Lung (tissue), 12 donors: ENCODE results near the gene GSDME. TPM values are rescaled to one million over a fixed set of nuclear protein-coding genes. Genes with fewer than 3 reads are reported as not detected.

Experiments
- ATAC-seq: fragments of 200-7000 bp; cut with Tn5 transposase; one replicate; pipeline ENCODE4 v1.9.1; 2020; ENCODE audit warnings: moderate number of reproducible peaks; ENCODE audit not compliant: insufficient read depth, low FRiP score
- DNase-seq, 3 donors: peaks; one replicate each; pipeline ENCODE4 v3.0.0-alpha.2; 2013 to 2017
- H3K27ac ChIP-seq, 2 donors: one replicate each; pipeline ENCODE4 v1.5.1; 2013; ENCODE audit warnings: mild to moderate bottlenecking in 2 of 2, moderate library complexity in 2 of 2, control low read depth in 1 of 2, inconsistent platforms in 1 of 2, low read depth in 1 of 2, low read length in 1 of 2
- H3K27me3 ChIP-seq, 3 donors: one replicate each; pipeline ENCODE4 v1.5.1; 2013; ENCODE audit warnings: low read length in 2 of 3; ENCODE audit not compliant: control insufficient read depth in 3 of 3, insufficient read depth in 3 of 3
- H3K36me3 ChIP-seq, 4 donors: one replicate each; pipeline ENCODE4 v1.5.1; 2013; ENCODE audit warnings: low read length in 4 of 4, mild to moderate bottlenecking in 1 of 4, moderate library complexity in 1 of 4; ENCODE audit not compliant: control insufficient read depth in 4 of 4, insufficient read depth in 4 of 4
- H3K4me1 ChIP-seq, 5 donors: one replicate each; pipeline ENCODE4 v1.5.1; 2013; ENCODE audit warnings: low read length in 5 of 5, mild to moderate bottlenecking in 2 of 5, moderate library complexity in 1 of 5; ENCODE audit not compliant: control insufficient read depth in 5 of 5, insufficient read depth in 5 of 5
- H3K4me3 ChIP-seq: one replicate; pipeline ENCODE4 v1.5.1; 2013; ENCODE audit warnings: mild to moderate bottlenecking, control low read depth, moderate library complexity
- H3K9ac ChIP-seq, 2 donors: one replicate each; pipeline ENCODE4 v1.5.1; 2013; ENCODE audit warnings: low read length in 2 of 2, control low read depth in 1 of 2; ENCODE audit not compliant: insufficient read depth in 1 of 2
- H3K9me3 ChIP-seq, 4 donors: one replicate each; pipeline ENCODE4 v1.5.1; 2013; ENCODE audit warnings: low read length in 3 of 4, mild to moderate bottlenecking in 1 of 4, moderate library complexity in 1 of 4; ENCODE audit not compliant: control insufficient read depth in 4 of 4, insufficient read depth in 3 of 4
- WGBS, 2 donors: extraction: QIAGEN DNeasy Blood & Tissue Kit; methylation state at CpG; one replicate each; pipeline ENCODE4 v1.1.7; 2013; 5-methylcytosine and 5-hydroxymethylcytosine counted together
- polyA plus RNA-seq, 2 donors: library from polyadenylated mRNA; stranded (reverse); fragments of 200-250 nt; gene quantifications; one replicate each; pipeline ENCODE4 v1.2.1, GENCODE V29; 2013
- total RNA-seq, 2 donors: library from RNA; depleted of rRNA in 1 of 2; stranded (reverse); fragments of >200 nt in 1 of 2; gene quantifications; one replicate each; pipeline ENCODE4 v1.2.1, GENCODE V29; 2014 to 2021
- TF ChIP-seq, protein P1 (sequence below): IDR thresholded peaks from 2 replicates; pipeline ENCODE4 v1.5.1; 2012; ENCODE audit warnings: mild to moderate bottlenecking; ENCODE audit errors: control extremely low read depth, extremely low read depth
- donor health status: control.
- donor health status: control.
- donor health status: Bipolar disorder and iron deficiency.
- donor health status: healthy.
- donor health status: DM: yes; HTN: yes; CAD: no.

GSDME gene
- total and polyA plus RNA-seq, 4 donors, result 3.0 to 16.6 (median 11.4) TPM

- DNase-seq, result no peak
- no peak overlapping the region for H3K4me3 ChIP-seq
- no peak overlapping the region for H3K27ac ChIP-seq
- 90 to 94% methylated on average over 10 of the region's 10 CpGs for WGBS, 2 donors
- no peaks in the 10 kb centered on the region for H3K27me3 ChIP-seq
- no peaks in the 10 kb centered on the region for H3K36me3 ChIP-seq
- TF ChIP-seq, protein P1, sequence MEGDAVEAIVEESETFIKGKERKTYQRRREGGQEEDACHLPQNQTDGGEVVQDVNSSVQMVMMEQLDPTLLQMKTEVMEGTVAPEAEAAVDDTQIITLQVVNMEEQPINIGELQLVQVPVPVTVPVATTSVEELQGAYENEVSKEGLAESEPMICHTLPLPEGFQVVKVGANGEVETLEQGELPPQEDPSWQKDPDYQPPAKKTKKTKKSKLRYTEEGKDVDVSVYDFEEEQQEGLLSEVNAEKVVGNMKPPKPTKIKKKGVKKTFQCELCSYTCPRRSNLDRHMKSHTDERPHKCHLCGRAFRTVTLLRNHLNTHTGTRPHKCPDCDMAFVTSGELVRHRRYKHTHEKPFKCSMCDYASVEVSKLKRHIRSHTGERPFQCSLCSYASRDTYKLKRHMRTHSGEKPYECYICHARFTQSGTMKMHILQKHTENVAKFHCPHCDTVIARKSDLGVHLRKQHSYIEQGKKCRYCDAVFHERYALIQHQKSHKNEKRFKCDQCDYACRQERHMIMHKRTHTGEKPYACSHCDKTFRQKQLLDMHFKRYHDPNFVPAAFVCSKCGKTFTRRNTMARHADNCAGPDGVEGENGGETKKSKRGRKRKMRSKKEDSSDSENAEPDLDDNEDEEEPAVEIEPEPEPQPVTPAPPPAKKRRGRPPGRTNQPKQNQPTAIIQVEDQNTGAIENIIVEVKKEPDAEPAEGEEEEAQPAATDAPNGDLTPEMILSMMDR, result no peak
- ATAC-seq, result no peak
- H3K9ac ChIP-seq, result no peak overlapping the region
- peaks cover 0 to 3% (median 0%) of the 10 kb centered on the region in 5 donors for H3K4me1 ChIP-seq
- H3K9me3 ChIP-seq, result no peaks in the 10 kb centered on the region
Observed at GRCh38 chr7:24788961-24789576, 31.8 kb upstream of the GSDME start.

DNA sequence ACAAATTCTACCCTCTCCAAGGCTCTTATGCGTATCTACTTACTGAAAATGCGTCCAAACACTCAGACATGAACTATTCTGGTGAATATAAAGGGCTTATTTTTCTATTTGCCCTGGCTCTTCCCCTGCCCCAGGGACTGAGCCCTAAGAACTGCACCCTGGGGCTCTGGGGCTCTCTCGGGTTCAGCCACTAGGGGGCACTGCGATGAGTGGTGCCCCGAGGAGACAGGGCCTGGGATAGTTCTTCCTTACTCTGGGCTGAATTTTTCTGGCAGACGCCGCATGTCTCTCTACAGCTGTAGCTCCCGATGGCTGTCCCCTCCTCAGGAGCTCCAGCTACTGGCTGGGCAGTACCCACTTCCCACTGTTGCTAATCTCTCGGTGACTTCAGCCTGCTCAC, 30.8 kb upstream of the GSDME start:
- no peaks in the 10 kb centered on the region for H3K4me1 ChIP-seq
- ATAC-seq (no peak), DNase-seq (no peak)
- H3K9ac ChIP-seq, result no peak overlapping the region
- WGBS, 2 donors, result 95 to 96% methylated on average over 9 of the region's 9 CpGs
- no peaks in the 10 kb centered on the region for H3K36me3 ChIP-seq
- H3K27me3 ChIP-seq, result no peaks in the 10 kb centered on the region
- no peak overlapping the region for H3K27ac ChIP-seq
- H3K4me3 ChIP-seq, result no peak overlapping the region
- TF ChIP-seq, protein P1, result no peak
- H3K9me3 ChIP-seq, result peaks cover 0 to 3% (median 0%) of the 10 kb centered on the region in 4 donors

GRCh38 chr7:24786941-24787340, 29.7 kb upstream of the GSDME start:
- H3K36me3 ChIP-seq, result no peaks in the 10 kb centered on the region
- ATAC-seq (peak; percentile 69), DNase-seq (no peak)
- peak overlapping the region in 1 of 2 donors; percentile 39 for H3K27ac ChIP-seq
- TF ChIP-seq, protein P1, result no peak
- H3K9me3 ChIP-seq, result peaks cover 0 to 3% (median 0%) of the 10 kb centered on the region in 4 donors
- no peaks in the 10 kb centered on the region for H3K4me1 ChIP-seq
- H3K4me3 ChIP-seq, result no peak overlapping the region
- 48 to 56% methylated on average over 5 of the region's 5 CpGs for WGBS, 2 donors
- no peak overlapping the region for H3K9ac ChIP-seq
- no peaks in the 10 kb centered on the region for H3K27me3 ChIP-seq

DNA sequence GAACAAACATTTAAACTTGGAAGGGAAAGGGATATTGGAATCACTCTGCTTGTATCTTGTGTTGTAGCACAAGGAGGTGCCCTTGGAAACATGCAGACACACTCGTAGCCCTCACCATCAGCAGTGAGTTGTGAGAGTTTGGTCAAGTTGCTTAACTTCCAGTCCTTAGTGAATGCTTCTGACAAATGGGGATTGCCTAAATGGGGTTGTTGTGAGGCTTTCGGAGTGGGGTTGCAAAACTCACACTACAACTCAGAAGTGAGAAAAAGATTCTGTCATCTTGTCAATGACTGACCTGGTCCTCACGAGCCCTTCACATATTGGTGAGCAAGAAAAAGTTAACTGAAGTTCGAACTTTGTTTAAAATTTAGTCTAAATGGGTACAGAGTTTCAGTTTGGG, 29.0 kb upstream of the GSDME start:
- H3K36me3 ChIP-seq, result no peaks in the 10 kb centered on the region
- DNase-seq, result no peak
- ATAC-seq, result no peak
- H3K9me3 ChIP-seq, result peaks cover 0 to 3% (median 0%) of the 10 kb centered on the region in 4 donors
- no peaks in the 10 kb centered on the region for H3K27me3 ChIP-seq
- TF ChIP-seq, protein P1, result no peak
- H3K9ac ChIP-seq, result no peak overlapping the region
- no peak overlapping the region for H3K4me3 ChIP-seq
- no peak overlapping the region for H3K27ac ChIP-seq
- H3K4me1 ChIP-seq, result no peaks in the 10 kb centered on the region
- 52 to 75% methylated on average over 4 of the region's 4 CpGs for WGBS, 2 donors
